ENCODE data around the gene MIS12.

MIS12 gene

GRCh38 chr17:5531085-5531418, 44.7 kb downstream of the MIS12 start:
- Histone ChIP-seq H3K27me3 (ENCODE audit: insufficient read depth, low read length, poor library complexity) (no peaks in the 10 kb centered on the region), H3K36me3 (ENCODE audit: insufficient read depth, low read length) (peaks cover 11% of the 10 kb centered on the region)
- no peak for DNase-seq

GRCh38 chr17:5532581-5532980, 46.2 kb downstream of the MIS12 start:
- Histone ChIP-seq H3K9ac (ENCODE audit: low read depth, low read length) (no peak overlapping the region), H3K27me3 (ENCODE audit: insufficient read depth, low read length, poor library complexity) (no peaks in the 10 kb centered on the region), H3K9me3 (ENCODE audit: insufficient read depth, low read length, severe bottlenecking) (no peaks in the 10 kb centered on the region), H4K20me1 (ENCODE audit: insufficient read depth, low read length) (peaks cover 4% of the 10 kb centered on the region; the same call in 1 of the 2 replicates), H3K36me3 (ENCODE audit: insufficient read depth, low read length) (peaks cover 16% of the 10 kb centered on the region), H3K79me2 (ENCODE audit: insufficient read depth, low read length) (no peaks in the 10 kb centered on the region), H3K4me3 (ENCODE audit: low read depth in 1 of 2, low read length in 2 of 2) (no peak overlapping the region), H3K4me1 (ENCODE audit: insufficient read depth, low read length) (no peaks in the 10 kb centered on the region), H3K4me2 (ENCODE audit: insufficient read depth, low read length) (no peak overlapping the region), H2AFZ (ENCODE audit: low read depth, low read length) (no peak overlapping the region), H3K27ac (ENCODE audit: low read length) (no peak overlapping the region)
- ATAC-seq (ENCODE audit: insufficient read depth, low read depth), result no peak
- no peak for TF ChIP-seq CTCF (IDR thresholded peaks at IDR 0.05; ENCODE audit: borderline replicate concordance, extremely low read depth, low read length, poor library complexity, severe bottlenecking)
- TF ChIP-seq EZH2 (IDR thresholded peaks at IDR 0.05; ENCODE audit: borderline replicate concordance, low read depth, low read length, severe bottlenecking), result no peak
- DNase-seq, result no peak

More at GRCh38 chr17:5531085-5531418, 44.7 kb downstream of the MIS12 start:
- Histone ChIP-seq H3K79me2 (ENCODE audit: insufficient read depth, low read length) (no peaks in the 10 kb centered on the region), H2AFZ (ENCODE audit: low read depth, low read length) (no peak overlapping the region), H3K4me1 (ENCODE audit: insufficient read depth, low read length) (no peaks in the 10 kb centered on the region), H3K27ac (ENCODE audit: low read length) (no peak overlapping the region), H3K9ac (ENCODE audit: low read depth, low read length) (no peak overlapping the region), H3K9me3 (ENCODE audit: insufficient read depth, low read length, severe bottlenecking) (no peaks in the 10 kb centered on the region), H3K4me2 (ENCODE audit: insufficient read depth, low read length) (no peak overlapping the region), H4K20me1 (ENCODE audit: insufficient read depth, low read length) (no peaks in the 10 kb centered on the region), H3K4me3 (ENCODE audit: low read depth in 1 of 2, low read length in 2 of 2) (no peak overlapping the region)
- no peak for ATAC-seq (ENCODE audit: insufficient read depth, low read depth)
- TF ChIP-seq CTCF (IDR thresholded peaks at IDR 0.05; ENCODE audit: borderline replicate concordance, extremely low read depth, low read length, poor library complexity, severe bottlenecking) (no peak), EZH2 (IDR thresholded peaks at IDR 0.05; ENCODE audit: borderline replicate concordance, low read depth, low read length, severe bottlenecking) (no peak)

GRCh38 chr17:5533486-5534315, 47.3 kb downstream of the MIS12 start:
- H3K9ac ChIP-seq (ENCODE audit: low read depth, low read length), result no peak overlapping the region
- no peaks in the 10 kb centered on the region for H3K79me2 ChIP-seq (ENCODE audit: insufficient read depth, low read length)
- peaks cover 16% of the 10 kb centered on the region for H3K36me3 ChIP-seq (ENCODE audit: insufficient read depth, low read length)
- DNase-seq (no peak), ATAC-seq (ENCODE audit: insufficient read depth, low read depth) (no peak)
- H2AFZ ChIP-seq (ENCODE audit: low read depth, low read length), result no peak overlapping the region
- no peaks in the 10 kb centered on the region for H3K4me1 ChIP-seq (ENCODE audit: insufficient read depth, low read length)
- H3K4me3 ChIP-seq (ENCODE audit: low read depth in 1 of 2, low read length in 2 of 2), result no peak overlapping the region
- no peaks in the 10 kb centered on the region for H3K9me3 ChIP-seq (ENCODE audit: insufficient read depth, low read length, severe bottlenecking)
- no peaks in the 10 kb centered on the region for H3K27me3 ChIP-seq (ENCODE audit: insufficient read depth, low read length, poor library complexity)
- H3K27ac ChIP-seq (ENCODE audit: low read length), result no peak overlapping the region
- no peak overlapping the region for H3K4me2 ChIP-seq (ENCODE audit: insufficient read depth, low read length)
- H4K20me1 ChIP-seq (ENCODE audit: insufficient read depth, low read length), result peaks cover 4% of the 10 kb centered on the region; the same call in 1 of the 2 replicates
- TF ChIP-seq EZH2 (IDR thresholded peaks at IDR 0.05; ENCODE audit: borderline replicate concordance, low read depth, low read length, severe bottlenecking) (no peak), CTCF (IDR thresholded peaks at IDR 0.05; ENCODE audit: borderline replicate concordance, extremely low read depth, low read length, poor library complexity, severe bottlenecking) (no peak)

Measured in DND-41 (cell line).